KG1 (cell line): ENCODE results near the gene TTLL13.

Experiments
- DNase-seq: peaks from one replicate; lab custom pipeline; 2025; lab: John Stamatoyannopoulos, UW

Gene TTLL13

GRCh38 chr15:90214553-90215196 lies 34.7 kb upstream of the TTLL13 start:
- no peak for DNase-seq

DNA sequence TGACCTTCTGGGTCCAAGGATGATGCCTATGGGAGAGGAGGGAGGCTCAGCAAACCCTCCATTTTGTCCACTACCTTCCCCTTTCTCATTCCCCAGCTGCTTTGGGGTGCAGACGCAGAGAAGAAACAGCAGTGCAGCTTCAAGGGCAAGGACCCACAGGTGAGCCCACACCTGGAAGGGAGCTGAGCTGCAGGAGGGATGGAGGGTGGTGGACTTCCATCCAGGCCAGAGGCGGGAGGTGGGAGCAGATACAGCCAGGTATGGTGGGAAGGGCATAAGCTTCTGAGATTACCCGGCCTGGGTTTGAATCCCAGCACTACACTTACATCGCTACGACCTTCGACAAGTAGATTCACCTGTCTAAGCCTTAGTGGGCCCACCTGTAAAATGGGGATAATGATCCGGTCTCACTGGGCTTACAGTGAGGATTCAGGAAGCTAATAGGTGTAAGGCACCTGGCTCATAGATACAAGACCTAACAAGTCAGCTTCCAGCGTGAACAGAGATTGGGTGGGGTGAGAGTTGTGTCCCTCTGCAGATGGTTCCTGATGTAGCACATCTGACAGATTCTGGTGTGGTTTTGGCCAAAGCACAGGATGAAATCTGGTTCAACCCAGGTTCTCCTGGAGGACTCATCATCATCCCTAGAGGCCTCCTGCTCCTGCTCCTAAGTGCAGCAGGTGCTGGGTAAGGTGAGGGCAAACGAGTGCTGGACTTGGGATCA lies 31.5 kb upstream of the TTLL13 start:
- DNase-seq, result no peak

DNA sequence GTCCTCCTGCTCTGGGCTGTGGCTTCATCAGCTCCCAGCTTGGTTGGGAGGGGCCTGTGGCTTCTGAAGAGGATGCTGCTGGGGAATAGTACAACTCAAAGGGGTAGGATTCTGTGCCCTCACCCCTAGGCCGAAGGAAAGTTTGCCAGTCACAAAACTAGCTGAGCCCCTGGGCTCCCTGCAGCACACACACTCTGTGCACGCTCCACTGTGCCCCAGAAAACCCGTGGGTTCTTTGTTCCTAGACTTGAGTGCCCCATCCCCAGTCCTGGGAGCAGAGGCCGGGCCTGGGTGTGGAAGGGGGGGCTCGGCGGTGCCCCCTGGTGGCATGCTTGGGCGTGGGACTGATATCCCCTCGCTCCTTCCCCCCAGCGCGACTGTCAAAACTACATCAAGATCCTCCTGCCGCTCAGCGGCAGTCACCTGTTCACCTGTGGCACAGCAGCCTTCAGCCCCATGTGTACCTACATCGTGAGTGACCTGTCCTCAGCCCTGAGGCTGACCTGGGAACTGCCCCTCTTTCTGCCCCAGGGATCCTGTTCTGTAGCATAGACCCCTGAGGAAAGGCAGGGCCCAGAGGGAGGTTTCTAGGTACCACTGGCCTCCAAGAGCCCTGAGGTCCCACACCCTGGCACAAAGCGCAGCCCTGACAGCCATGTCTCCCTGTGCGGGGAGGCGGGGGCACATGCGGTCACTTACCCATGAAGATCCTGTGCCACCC lies 29.8 kb upstream of the TTLL13 start:
- no peak for DNase-seq

DNA sequence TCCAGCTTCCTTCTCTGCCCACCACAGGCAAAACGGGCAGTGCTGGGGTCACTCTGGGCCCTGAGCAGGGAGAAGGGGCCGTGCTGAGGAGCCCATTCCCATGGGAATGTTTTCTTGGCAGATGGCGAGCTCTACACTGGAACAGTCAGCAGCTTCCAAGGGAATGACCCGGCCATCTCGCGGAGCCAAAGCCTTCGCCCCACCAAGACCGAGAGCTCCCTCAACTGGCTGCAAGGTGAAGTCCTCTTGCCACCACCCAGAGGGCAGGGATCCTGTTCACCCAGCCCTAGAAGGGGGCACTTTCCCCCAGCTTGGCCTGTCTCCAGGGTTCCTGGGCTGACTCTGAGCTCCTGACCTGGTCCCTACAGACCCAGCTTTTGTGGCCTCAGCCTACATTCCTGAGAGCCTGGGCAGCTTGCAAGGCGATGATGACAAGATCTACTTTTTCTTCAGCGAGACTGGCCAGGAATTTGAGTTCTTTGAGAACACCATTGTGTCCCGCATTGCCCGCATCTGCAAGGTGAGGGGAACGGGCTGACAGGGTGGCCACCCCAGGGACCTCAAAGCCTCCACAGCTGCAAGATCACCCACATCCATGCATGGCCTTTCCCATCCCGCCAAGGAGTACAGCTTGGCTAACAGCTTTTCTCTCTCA lies 28.0 kb upstream of the TTLL13 start:
- no peak for DNase-seq

DNA sequence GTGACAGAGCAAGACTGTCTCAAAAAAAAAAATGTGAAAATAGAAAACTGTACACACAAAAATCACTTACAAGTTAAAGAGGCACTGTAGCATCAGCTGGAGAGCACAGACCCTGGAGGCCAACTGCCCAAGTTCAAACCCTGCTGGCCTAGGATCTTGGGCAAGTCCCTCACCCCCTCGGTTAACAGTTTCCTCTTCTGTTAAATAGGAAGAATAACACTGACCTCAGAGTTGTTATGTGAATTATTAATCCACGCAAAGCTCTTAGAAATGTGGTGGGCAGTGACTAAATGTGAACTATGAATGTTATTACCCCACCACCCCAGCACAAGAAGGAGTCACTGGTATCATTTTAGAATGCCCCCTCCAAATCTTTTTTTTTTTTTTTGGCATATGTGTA lies 26.8 kb upstream of the TTLL13 start:
- no peak for DNase-seq

GRCh38 chr15:90223441-90224165 lies 25.8 kb upstream of the TTLL13 start:
- no peak for DNase-seq

- no peak for DNase-seq
Measured at GRCh38 chr15:90225047-90225446, 24.3 kb upstream of the TTLL13 start.

DNA sequence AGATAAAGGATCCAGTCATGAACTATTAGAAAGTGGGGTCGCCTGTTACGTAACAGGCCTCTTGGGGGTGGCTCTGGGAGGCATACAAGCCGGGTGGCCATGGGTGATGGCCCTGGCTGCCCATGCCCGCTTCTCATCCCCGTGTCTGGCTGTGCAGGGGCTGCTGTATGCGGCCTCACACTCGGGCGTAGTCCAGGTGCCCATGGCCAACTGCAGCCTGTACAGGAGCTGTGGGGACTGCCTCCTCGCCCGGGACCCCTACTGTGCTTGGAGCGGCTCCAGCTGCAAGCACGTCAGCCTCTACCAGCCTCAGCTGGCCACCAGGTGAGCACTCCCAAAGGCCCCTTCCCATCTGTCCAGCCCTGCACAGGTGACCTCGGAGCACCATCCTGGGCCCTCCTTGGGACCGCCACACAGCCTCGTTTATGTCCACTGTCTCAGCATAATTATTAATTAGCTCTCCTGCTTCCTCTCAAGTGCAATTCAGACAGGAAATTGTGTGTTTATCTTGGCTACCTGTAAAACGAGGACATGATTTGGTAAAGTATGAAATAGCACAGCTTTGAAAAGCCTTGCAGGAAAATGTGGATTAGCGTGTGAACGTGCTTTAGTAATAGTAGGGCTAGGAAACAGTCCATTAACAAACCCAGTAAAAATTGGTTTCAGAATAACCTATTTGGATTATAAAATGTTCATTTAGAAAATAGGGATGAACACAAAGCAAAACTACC lies 23.7 kb upstream of the TTLL13 start:
- no peak for DNase-seq

DNA sequence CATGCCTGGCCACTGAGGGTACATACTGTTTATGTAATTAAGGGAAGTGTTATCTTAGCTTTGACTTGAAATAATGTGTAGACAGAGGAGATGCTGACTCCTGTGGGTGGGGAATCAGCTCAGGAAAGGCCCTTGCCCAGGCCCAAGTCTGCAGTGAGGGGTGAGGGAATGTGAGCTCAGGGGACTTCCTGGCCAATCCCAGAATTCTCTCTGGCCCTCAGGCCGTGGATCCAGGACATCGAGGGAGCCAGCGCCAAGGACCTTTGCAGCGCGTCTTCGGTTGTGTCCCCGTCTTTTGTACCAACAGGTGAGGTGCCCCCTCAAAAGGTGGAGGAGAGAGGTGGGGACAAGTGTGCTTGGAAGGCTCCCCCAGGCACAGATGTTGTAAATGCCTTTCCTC lies 22.0 kb upstream of the TTLL13 start:
- DNase-seq, result no peak

DNA sequence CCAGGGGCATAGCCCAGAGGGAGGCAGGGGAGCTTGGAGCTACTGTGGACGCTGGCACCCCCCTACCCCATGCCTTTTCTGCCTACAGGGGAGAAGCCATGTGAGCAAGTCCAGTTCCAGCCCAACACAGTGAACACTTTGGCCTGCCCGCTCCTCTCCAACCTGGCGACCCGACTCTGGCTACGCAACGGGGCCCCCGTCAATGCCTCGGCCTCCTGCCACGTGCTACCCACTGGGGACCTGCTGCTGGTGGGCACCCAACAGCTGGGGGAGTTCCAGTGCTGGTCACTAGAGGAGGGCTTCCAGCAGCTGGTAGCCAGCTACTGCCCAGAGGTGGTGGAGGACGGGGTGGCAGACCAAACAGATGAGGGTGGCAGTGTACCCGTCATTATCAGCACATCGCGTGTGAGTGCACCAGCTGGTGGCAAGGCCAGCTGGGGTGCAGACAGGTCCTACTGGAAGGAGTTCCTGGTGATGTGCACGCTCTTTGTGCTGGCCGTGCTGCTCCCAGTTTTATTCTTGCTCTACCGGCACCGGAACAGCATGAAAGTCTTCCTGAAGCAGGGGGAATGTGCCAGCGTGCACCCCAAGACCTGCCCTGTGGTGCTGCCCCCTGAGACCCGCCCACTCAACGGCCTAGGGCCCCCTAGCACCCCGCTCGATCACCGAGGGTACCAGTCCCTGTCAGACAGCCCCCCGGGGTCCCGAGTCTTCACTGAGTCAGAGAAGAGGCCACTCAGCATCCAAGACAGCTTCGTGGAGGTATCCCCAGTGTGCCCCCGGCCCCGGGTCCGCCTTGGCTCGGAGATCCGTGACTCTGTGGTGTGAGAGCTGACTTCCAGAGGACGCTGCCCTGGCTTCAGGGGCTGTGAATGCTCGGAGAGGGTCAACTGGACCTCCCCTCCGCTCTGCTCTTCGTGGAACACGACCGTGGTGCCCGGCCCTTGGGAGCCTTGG lies 21.3 kb upstream of the TTLL13 start:
- DNase-seq, result no peak

DNA sequence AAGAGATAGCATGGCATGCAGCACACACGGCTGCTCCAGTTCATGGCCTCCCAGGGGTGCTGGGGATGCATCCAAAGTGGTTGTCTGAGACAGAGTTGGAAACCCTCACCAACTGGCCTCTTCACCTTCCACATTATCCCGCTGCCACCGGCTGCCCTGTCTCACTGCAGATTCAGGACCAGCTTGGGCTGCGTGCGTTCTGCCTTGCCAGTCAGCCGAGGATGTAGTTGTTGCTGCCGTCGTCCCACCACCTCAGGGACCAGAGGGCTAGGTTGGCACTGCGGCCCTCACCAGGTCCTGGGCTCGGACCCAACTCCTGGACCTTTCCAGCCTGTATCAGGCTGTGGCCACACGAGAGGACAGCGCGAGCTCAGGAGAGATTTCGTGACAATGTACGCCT lies 20.4 kb upstream of the TTLL13 start:
- DNase-seq, result no peak

DNA sequence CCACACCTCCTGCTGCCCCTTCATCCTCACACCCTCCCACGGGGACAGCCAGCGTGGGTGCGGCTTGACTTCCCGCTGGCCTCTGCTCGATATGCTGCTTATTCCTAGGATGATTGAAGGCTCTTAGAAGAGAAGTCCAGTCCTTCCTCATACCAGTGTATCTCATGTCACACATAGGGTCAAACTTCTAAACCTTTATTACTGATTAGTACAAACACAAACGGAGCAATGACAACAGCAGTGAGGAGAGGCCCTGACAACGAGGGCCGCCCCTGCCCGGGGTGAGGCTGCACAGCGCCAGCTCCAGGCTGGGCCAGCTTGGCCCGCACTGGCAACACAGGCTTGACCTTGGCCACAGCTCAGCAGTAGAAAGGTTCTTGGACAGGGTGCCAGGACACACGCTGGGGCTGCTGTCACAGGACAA lies 19.3 kb upstream of the TTLL13 start:
- no peak for DNase-seq

GRCh38 chr15:90230610-90231009 lies 18.7 kb upstream of the TTLL13 start:
- DNase-seq, result no peak

GRCh38 chr15:90231028-90232017 lies 18.0 kb upstream of the TTLL13 start:
- no peak for DNase-seq

GRCh38 chr15:90232196-90232595 lies 17.2 kb upstream of the TTLL13 start:
- DNase-seq, result no peak

DNA sequence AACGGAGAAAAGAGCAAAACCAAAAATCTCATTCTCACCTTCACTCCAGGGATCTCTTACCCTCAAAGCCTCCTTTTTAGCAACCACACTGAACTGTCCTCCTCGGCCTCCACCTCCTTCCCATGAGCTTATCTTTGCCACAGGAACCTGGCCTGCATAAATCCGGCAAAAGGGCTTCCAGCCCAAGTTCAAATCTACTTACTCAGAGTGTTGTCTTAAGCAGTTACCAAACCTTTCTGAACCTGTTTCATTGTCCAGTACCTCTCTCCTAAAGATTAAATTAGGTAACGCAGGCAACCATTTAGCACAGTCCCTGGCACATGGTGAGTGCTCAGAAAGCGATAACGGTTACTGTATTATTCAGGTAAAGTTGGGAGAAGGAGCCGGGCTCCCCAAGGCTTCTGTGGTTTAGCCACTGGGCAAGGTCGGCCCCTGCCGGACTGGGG lies 16.4 kb upstream of the TTLL13 start:
- no peak for DNase-seq

- DNase-seq, result peak; percentile 87
Measured at GRCh38 chr15:90233387-90234095, 15.8 kb upstream of the TTLL13 start, which contains the start of gene CIB1. Gene CIB1 (minus strand): TSS chr15:90233941. CDS start chr15:90233885, 56 bp downstream.
